HUDEP-2 (cell line): ENCODE data around the gene PCBD2.
"Not testable (repeated sequence)": the region's sequence is repeated elsewhere in the genome, so short reads cannot be mapped to it uniquely, and the experiment has no call there.

Source experiments
- DNase-seq, 76 experiments: peaks; one replicate each; lab custom pipeline; 2025; ENCODE audit not compliant: unreplicated experiment in 76 of 76; lab: John Stamatoyannopoulos, UW

The PCBD2 gene

DNA sequence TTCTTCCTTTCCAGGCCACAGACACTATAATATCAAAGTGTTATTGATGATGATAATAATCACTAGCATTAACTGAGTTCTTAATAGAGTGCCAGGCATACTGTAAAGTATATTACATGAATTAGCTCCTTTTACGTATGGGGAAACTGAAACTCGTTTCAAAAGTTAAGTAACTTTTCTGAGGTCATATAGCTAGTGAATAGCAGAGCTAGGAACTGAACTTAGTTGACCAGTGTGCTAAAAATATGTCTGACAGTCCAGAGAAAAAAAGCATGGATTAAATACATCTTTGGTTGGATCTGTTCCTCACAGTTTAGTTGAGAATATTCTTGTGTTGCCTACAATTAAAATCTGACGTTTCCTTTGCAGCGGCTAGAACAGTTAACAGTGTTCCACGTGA lies 44.4 kb downstream of the PCBD2 start:
- DNase-seq, result no peak

- DNase-seq, result no peak
Observed at GRCh38 chr5:134957920-134958608, 53.1 kb downstream of the PCBD2 start.

DNA sequence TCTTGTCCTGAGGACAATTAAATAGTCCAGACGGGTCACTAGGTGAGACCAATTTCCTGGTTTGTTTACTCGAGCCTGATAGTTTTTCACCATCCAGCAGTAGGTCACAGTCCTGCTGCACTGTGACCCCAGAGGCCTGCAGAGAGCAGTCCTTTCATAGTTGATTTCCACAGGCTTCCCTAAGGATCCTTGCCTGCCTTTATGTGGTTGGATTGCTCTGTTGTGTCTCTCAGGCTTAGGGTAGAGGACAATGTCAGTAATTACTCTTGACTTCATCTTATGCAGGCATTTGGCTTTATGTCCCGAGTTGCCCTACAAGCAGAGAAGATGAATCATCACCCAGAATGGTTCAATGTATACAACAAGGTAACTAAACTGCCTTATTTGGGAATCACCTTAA lies 53.8 kb downstream of the PCBD2 start:
- DNase-seq, result no peak

DNA sequence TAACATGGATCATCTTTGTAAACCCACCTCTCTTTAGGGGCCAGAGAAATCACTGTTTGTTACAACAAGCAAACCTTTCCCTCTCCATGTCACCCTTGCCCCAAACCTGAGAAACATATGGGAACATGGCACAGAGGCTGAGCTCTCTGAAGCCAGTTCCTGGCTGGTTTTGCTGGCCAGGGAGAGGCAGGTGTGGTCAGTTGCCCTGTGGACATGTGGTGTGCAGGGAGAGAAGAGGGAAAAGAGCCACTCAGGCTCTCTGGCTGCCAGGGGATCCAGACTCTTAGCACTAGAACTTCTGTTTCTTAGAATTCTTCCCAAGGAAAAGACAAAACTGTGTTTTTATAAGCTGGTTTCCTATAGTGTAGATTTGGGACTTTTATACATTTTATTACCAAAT lies 58.2 kb downstream of the PCBD2 start:
- DNase-seq, result no peak

DNA sequence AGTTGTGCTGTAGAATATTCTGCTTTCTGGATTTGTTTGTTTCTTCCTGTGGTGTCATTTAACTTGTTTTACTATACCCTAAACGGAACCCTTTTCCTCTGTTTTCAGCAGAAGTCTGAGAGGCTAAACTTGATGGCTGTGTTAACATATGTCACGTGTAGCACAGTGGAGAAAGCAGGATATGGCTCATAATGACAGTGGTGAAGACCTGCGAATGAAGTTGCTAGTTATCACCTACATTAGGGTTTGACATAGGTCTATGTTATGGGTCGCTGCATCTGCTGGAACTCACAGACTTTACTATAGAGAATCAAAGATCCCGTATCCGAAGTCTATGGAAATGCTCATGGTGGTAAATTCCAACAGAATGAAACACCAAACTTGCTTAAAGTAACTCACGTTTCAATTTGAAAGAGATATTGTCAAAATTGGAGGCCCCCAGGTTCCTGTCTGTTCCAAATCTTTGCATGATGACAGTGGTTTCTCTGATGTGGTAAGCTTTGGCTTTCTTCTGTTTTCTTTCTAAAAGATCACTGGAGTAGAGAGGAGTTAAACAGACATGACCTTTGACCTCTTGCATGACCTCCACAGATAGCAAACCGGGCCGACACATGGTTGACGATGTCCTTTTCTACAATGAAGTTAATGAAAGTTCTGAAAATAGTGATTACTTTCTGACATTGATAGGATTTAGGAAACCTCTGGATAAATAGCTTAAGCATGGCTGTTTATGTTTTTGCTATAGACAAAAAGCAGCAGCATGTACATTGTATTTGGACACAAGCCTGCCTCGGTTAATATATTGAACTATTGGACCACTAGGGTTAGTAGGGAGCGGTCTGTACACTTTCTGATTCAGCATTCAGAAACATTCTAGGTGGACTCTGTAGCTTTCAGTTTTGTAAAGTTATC lies 59.7 kb downstream of the PCBD2 start:
- DNase-seq, result no peak

DNA sequence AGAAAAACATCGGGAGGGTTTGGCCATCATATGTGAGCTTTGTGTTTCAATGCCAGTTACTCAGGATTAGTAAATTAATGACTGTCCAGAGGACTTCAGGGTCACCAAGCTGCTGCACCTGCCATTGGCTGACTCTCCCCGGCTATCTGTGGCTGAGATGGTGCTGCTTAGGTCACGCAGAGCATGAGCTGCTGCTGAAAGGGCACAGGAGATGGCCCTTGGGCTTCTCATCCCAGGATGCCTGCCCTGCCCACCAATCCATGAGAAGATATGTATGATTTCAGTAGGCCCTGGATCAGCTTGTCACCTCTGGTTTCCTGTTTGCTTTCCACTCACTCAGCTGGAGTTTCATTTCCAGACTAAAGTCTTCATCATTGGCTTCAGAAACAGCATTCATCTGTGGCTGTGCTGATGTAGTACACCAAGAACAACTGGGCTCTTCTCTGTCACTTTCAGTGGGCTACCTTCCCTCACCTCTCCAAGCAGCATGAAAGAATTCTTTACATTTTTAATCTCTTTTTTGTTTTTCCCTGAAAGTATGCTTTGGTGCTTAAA lies 60.4 kb downstream of the PCBD2 start:
- DNase-seq, result no peak

DNA sequence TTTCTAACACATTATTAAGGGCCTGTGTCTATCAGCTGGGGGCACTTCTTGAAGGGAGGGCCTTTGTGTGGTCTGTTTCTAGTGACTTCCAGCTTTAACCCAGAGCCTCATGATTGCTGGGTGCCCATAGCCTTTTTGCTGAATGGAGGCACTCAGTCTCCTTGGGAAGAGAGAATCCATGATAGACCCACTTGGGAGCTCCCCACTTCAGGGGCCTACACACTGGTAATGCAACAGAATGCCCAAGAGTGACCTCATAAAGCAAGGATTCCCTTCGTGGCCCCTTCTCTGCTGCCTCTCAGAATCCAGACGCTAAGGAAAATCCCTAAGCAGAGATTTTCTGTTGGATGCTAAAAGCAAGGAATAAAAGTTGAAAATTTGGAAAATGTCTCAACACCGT lies 62.7 kb downstream of the PCBD2 start, which contains the start of gene CATSPER3:
Gene CATSPER3 (plus strand): TSS at position 301 of the 400 bp plus-strand sequence. CDS start 85 bp downstream, at position 386.
- DNase-seq, result no peak

- DNase-seq, result no peak
Observed at GRCh38 chr5:134968055-134968454, 63.1 kb downstream of the PCBD2 start.

DNA sequence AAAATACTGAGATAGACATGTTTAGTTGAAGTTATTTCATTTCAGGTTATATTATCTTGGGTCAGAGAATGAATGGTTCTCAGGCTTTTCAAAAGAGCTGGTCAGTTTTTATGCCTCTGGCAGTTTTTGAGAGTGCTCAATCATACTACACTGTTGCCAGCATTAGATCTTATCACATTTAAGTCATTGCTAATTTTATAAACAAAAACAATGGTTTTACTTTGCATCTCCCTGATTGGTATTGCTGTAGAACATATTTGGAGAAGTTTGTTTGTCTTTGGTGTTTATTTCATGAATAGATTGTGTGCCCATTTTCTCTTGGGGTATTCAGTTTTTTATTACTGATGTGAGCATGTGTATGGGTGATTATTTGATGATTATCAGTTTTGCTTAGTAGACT lies 64.2 kb downstream of the PCBD2 start:
- DNase-seq, result no peak

GRCh38 chr5:134975078-134975715 lies 70.3 kb downstream of the PCBD2 start:
- DNase-seq, result no peak

- DNase-seq, result no peak
Observed at GRCh38 chr5:134975843-134976242, 70.9 kb downstream of the PCBD2 start.

- no peak for DNase-seq
Observed at GRCh38 chr5:134976841-134977240, 71.9 kb downstream of the PCBD2 start.

DNA sequence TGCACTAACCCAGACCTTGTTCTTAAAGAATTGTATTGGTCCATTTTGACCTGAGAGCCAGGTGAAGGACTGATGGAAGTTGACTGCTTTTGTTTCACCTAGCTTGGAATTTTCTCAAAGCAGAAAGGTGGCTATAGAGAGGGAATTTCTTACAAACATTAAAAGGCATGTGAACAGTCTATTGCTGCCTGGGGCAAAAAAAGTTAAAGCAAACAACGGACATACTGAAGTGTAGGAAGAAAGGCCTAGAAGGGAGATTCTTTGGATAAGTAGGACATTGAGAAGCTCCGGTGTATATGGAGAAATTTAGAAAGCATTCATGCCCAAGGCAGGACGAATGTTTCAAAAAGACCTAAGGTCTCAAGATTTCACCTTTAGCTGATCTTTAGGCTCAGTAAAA lies 74.5 kb downstream of the PCBD2 start:
- DNase-seq, result no peak

DNA sequence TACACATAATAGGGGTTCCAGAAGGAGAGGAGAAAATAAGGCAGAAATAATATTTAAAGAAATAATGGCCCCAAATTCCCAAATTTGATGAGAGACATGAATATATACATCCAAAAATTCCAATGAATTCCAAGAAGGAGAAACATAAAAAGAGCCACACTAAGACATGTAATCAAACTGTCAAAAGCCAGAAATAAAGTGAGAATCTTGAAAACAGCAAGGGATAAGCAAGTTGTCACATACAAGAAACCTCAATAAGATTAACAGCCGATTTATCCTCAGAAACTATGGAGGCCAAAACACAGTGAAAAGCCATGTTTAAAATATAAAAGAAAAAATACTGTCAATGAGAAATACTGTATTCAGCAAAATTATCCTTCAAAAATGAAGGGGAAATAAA lies 77.3 kb downstream of the PCBD2 start:
- DNase-seq, result no peak

GRCh38 chr5:134989266-134989830 lies 84.4 kb downstream of the PCBD2 start:
- DNase-seq, result no peak

GRCh38 chr5:134990183-134990582 lies 85.3 kb downstream of the PCBD2 start:
- not testable (repeated sequence) for DNase-seq

- no peak for DNase-seq
Observed at GRCh38 chr5:134992148-134992547, 87.2 kb downstream of the PCBD2 start.

GRCh38 chr5:134993161-134993560 lies 88.2 kb downstream of the PCBD2 start:
- DNase-seq, result no peak

GRCh38 chr5:134994560-134995156 lies 89.7 kb downstream of the PCBD2 start:
- DNase-seq, result no peak

GRCh38 chr5:134995850-134996402 lies 91.0 kb downstream of the PCBD2 start:
- no peak for DNase-seq
